Measurements from ENCODE around the gene COX7B2.

DNA sequence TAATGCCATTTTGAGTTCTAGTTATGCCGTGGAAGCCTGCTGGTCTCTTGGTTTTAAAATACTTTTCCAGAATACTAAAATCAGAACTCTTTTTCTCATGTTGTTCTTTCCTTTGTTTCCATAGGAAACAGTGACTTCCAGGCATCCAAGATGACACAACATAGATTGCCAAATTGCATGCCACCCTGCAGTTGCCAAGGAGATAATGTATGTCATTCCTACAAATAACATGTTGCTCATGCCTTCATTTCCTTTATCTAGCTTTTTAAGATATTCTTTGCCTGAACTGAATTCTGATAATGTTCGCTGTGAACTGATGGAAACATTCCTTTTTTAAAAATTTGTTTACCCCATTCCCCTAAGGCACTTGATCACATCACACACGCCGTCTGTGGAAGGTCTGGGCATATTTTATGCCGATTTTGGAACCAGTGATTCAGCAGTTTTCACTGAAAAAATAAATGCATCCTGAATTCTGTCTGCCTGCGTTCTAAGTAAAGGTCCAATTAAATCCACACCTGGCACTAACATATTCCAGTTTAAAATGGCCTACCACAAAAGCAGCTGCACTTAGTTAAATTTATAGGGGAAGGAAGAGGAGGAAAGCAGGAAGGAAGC, 38.0 kb upstream of the COX7B2 start:
- TF ChIP-seq, protein P1, sequence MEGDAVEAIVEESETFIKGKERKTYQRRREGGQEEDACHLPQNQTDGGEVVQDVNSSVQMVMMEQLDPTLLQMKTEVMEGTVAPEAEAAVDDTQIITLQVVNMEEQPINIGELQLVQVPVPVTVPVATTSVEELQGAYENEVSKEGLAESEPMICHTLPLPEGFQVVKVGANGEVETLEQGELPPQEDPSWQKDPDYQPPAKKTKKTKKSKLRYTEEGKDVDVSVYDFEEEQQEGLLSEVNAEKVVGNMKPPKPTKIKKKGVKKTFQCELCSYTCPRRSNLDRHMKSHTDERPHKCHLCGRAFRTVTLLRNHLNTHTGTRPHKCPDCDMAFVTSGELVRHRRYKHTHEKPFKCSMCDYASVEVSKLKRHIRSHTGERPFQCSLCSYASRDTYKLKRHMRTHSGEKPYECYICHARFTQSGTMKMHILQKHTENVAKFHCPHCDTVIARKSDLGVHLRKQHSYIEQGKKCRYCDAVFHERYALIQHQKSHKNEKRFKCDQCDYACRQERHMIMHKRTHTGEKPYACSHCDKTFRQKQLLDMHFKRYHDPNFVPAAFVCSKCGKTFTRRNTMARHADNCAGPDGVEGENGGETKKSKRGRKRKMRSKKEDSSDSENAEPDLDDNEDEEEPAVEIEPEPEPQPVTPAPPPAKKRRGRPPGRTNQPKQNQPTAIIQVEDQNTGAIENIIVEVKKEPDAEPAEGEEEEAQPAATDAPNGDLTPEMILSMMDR (IDR thresholded peaks at IDR 0.05; ENCODE audit: insufficient read depth, low read length, poor library complexity, severe bottlenecking) = no peak
- no peak for TF ChIP-seq EZH2phosphoT487 (conservative IDR thresholded peaks at IDR 0.05; ENCODE audit: low read length)

All from SU-DHL-6 (cell line).